Testis (tissue), 3 donors: ENCODE data around the gene SGCG. TPM values are rescaled to one million over a fixed set of nuclear protein-coding genes. Genes with fewer than 3 reads are reported as not detected.

Experiments
- DNase-seq: peaks from one replicate; pipeline ENCODE4 v3.0.0-alpha.2; 2019
- H3K27ac ChIP-seq, 2 donors: fragments of 200-600 bp; sonication (generic); one replicate each; pipeline ENCODE4 v1.5.1; 2019
- H3K27me3 ChIP-seq: fragments of 200-600 bp; sonication (generic); one replicate; pipeline ENCODE4 v1.5.1; 2019
- H3K36me3 ChIP-seq: fragments of 200-600 bp; sonication (generic); one replicate; pipeline ENCODE4 v1.5.1; 2017; ENCODE audit warnings: low read depth; ENCODE audit errors: missing control alignments
- H3K4me1 ChIP-seq: fragments of 200-600 bp; sonication (generic); one replicate; pipeline ENCODE4 v1.5.1; 2019
- H3K4me3 ChIP-seq, 2 donors: fragments of 200-600 bp; sonication (generic); one replicate each; pipeline ENCODE4 v1.5.1; 2017 to 2019
- H3K9me3 ChIP-seq: fragments of 200-600 bp; sonication (generic); one replicate; pipeline ENCODE4 v1.5.1; 2017
- POLR2A ChIP-seq: fragments of 450-650 bp; IDR thresholded peaks from one replicate; pipeline ENCODE4 v1.6.1; 2017; ENCODE audit warnings: antibody characterized with exemption, mild to moderate bottlenecking, moderate library complexity
- WGBS, 2 donors: methylation state at CpG; one replicate each; pipeline ENCODE4 v1.1.5; 2018; 5-methylcytosine and 5-hydroxymethylcytosine counted together
- intact Hi-C: fragments of 100-400 bp; cut with DNase I; formaldehyde crosslinking; loops from one replicate; pipeline ENCODE4 v1.15.1; 2023; ENCODE audit warnings: low total_unique reads
- polyA plus RNA-seq: library from polyadenylated mRNA; stranded (reverse); fragments of 350-450 nt; fragmentation: Illumina TruSeq; extraction: RNeasy Lipid Tissue Mini Kit (QIAGEN cat#74804); gene quantifications from one replicate; pipeline ENCODE4 v1.2.3, GENCODE V29; 2014; ENCODE audit warnings: low read depth, low replicate concordance; ENCODE audit not compliant: insufficient read depth
- total RNA-seq, 2 donors: library from RNA; depleted of rRNA; stranded (reverse); fragments of >200 nt; gene quantifications; one replicate each; pipeline ENCODE4 v1.2.3, GENCODE V29; 2016
- TF ChIP-seq, protein P1 (sequence below), 3 experiments: fragments of 450-650 bp in 2 of 3; fragments of 200-600 bp in 1 of 3; sonication (generic) in 1 of 3; IDR thresholded peaks; one replicate each; pipeline ENCODE4 v1.5.1; 2016 to 2019; ENCODE audit warnings: antibody characterized with exemption in 3 of 3, mild to moderate bottlenecking in 2 of 3, moderate library complexity in 1 of 3

SGCG gene
- total and polyA plus RNA-seq, 3 donors from 2014 or later, result 1.5 to 2.9 (median 2.2) TPM

DNA sequence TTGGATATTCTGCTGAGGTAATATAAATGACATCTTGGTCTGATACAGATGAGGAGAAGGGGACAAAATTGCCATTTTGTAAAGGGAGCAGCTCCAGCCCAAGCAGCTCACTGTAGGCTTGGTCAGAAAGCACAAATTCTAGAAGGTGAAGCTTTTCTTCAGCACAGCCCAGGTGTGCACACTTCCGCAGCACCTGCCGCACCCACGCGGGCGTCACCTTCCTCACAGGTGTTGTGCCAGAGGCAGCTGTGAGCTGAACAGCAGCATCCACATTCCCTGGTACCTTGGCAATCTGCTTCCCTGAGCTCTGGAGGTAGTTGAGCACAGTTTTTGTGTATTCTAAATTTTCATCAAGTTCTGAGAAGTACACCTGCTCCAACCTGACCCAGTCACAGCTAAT lies 173.7 kb downstream of the SGCG start:
- no peaks in the 10 kb centered on the region for H3K36me3 ChIP-seq
- TF ChIP-seq, protein P1, sequence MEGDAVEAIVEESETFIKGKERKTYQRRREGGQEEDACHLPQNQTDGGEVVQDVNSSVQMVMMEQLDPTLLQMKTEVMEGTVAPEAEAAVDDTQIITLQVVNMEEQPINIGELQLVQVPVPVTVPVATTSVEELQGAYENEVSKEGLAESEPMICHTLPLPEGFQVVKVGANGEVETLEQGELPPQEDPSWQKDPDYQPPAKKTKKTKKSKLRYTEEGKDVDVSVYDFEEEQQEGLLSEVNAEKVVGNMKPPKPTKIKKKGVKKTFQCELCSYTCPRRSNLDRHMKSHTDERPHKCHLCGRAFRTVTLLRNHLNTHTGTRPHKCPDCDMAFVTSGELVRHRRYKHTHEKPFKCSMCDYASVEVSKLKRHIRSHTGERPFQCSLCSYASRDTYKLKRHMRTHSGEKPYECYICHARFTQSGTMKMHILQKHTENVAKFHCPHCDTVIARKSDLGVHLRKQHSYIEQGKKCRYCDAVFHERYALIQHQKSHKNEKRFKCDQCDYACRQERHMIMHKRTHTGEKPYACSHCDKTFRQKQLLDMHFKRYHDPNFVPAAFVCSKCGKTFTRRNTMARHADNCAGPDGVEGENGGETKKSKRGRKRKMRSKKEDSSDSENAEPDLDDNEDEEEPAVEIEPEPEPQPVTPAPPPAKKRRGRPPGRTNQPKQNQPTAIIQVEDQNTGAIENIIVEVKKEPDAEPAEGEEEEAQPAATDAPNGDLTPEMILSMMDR (IDR thresholded peaks at IDR 0.05), result no peak
- no peak for TF ChIP-seq POLR2A
- intact Hi-C loops, result no loop called here
- WGBS, 2 donors, result 92 to 94% methylated on average over 5 of the region's 5 CpGs
- H3K27me3 ChIP-seq, result no peaks in the 10 kb centered on the region
- no peak for DNase-seq
- no peak overlapping the region for H3K27ac ChIP-seq
- H3K9me3 ChIP-seq, result no peaks in the 10 kb centered on the region
- peaks cover 5% of the 10 kb centered on the region for H3K4me1 ChIP-seq
- H3K4me3 ChIP-seq, result no peak overlapping the region

DNA sequence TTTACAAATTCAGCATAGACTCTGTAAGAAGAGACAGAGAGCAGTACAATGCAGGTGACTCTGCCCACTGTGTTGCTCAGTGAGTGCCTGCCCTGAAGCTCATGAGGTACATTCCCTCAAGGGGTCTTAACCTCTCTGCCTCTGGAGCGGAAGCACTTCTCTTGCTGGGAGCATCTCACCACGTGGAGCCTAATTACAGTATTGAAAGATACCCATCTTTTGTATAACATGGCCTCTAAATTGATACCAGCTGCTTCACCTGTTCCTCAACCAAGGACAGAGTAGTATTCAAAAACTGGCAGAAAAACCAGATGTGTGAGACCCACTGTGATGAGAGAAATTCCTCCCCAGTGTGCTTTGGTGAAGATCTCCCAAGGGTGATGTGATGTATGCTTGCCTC lies 175.6 kb downstream of the SGCG start:
- WGBS, 2 donors, result 87 to 95% methylated on average over 2 of the region's 2 CpGs
- no peaks in the 10 kb centered on the region for H3K27me3 ChIP-seq
- H3K36me3 ChIP-seq, result no peaks in the 10 kb centered on the region
- H3K9me3 ChIP-seq, result no peaks in the 10 kb centered on the region
- intact Hi-C loops, result no loop called here
- H3K4me1 ChIP-seq, result peaks cover 5% of the 10 kb centered on the region
- TF ChIP-seq POLR2A, result no peak
- TF ChIP-seq, protein P1 (IDR thresholded peaks at IDR 0.05), result no peak
- no peak overlapping the region for H3K4me3 ChIP-seq
- H3K27ac ChIP-seq, result no peak overlapping the region
- DNase-seq, result no peak

DNA sequence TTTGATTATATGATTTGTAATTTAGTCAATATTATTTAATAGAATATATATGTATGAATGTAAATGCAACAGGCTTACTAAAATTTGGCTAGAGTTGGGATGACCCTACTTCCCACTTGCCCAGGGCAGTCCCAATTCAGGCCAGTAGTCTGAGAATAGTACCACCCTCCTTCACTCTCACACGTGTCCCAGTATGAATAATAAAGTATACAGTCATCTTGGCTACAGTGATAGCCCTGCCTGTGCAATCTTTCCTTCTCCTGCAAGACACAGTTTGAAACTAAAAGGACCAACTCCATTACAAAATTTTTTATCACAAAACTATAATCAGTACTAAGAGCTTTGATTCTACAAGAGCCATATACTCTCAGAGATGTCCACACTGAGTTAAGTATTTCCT lies 176.6 kb downstream of the SGCG start:
- TF ChIP-seq, protein P1 (IDR thresholded peaks at IDR 0.05), result no peak
- TF ChIP-seq POLR2A, result no peak

DNA sequence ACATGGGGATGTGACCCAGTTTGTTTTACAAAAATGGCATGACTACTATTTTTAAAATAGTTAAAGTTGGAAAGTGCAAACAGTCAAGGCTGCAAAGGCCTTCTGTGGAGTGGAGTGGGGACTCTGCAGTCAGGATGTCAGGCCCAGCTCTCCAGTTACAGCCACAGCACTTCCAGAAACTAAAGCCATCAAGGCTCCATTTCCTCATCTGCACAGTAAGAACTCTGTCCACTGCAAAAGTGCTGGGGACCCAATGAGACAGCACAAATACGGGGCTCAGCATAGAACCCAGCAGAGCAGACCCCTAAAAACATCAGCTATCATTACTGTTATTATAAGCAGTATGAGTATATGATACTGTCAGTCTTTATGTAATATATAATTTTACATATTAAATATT lies 179.1 kb downstream of the SGCG start:
- peaks cover under 1% of the 10 kb centered on the region for H3K4me1 ChIP-seq
- no peak overlapping the region for H3K27ac ChIP-seq
- no peaks in the 10 kb centered on the region for H3K9me3 ChIP-seq
- WGBS, 2 donors, result 83 to 97% methylated on average over 1 of the region's 1 CpG
- no peak for DNase-seq
- no peak for TF ChIP-seq POLR2A
- TF ChIP-seq, protein P1 (IDR thresholded peaks at IDR 0.05), result no peak
- H3K36me3 ChIP-seq, result no peaks in the 10 kb centered on the region
- H3K27me3 ChIP-seq, result no peaks in the 10 kb centered on the region
- no peak overlapping the region for H3K4me3 ChIP-seq
- intact Hi-C loops, result no loop called here

More for the DNA sequence above, 176.6 kb downstream of the SGCG start:
- no peak overlapping the region for H3K4me3 ChIP-seq
- WGBS, 2 donors, result 85 to 95% methylated on average over 1 of the region's 1 CpG
- no peak overlapping the region for H3K27ac ChIP-seq
- no peaks in the 10 kb centered on the region for H3K27me3 ChIP-seq
- intact Hi-C loops, result no loop called here
- DNase-seq, result no peak
- H3K36me3 ChIP-seq, result no peaks in the 10 kb centered on the region
- H3K9me3 ChIP-seq, result no peaks in the 10 kb centered on the region
- peaks cover 5% of the 10 kb centered on the region for H3K4me1 ChIP-seq

DNA sequence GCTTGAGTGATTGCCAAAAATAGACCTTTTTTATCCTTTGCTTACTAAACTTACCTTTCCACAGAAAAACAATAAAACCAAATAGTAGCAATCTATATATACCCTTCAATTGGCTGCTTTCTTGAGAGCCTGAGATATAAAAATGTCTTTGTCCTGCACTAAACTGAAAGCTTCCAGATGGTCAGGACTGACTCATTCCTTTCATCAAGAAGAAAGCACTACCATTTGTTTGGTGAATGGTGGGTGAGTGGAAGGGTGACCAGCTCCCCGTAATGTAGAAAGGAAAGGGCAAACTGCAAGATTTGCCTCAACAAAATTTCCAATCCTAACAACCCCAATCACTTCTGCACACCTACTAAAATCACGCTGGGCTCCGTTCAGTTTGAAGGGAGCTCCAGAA lies 184.9 kb downstream of the SGCG start:
- 85 to 97% methylated on average over 3 of the region's 3 CpGs for WGBS, 2 donors
- Histone ChIP-seq H3K27ac (no peak overlapping the region), H3K36me3 (no peaks in the 10 kb centered on the region), H3K4me1 (no peaks in the 10 kb centered on the region), H3K9me3 (no peaks in the 10 kb centered on the region), H3K4me3 (no peak overlapping the region), H3K27me3 (no peaks in the 10 kb centered on the region)
- TF ChIP-seq POLR2A, result no peak
- DNase-seq, result no peak
- intact Hi-C loops, result no loop called here
